AML-193 (cell line): ENCODE measurements around the gene ATP10A.

ENCODE experiments used
- DNase-seq, 2 experiments: peaks; one replicate each; lab custom pipeline; 2025; lab: John Stamatoyannopoulos, UW

Gene ATP10A

GRCh38 chr15:25863111-25863967 lies at the start of gene ATP10A:
ATP10A (minus strand) TSS chr15:25863327; CDS start chr15:25863096, 231 bp downstream.
- DNase-seq = no peak

- no peak for DNase-seq
Measured at GRCh38 chr15:25912035-25912434, 48.9 kb upstream of the ATP10A start.

- DNase-seq = no peak
Measured at GRCh38 chr15:25910832-25911231, 47.7 kb upstream of the ATP10A start.

- no peak for DNase-seq
Measured at GRCh38 chr15:25909806-25910205, 46.7 kb upstream of the ATP10A start.

- DNase-seq = no peak
Measured at GRCh38 chr15:25909325-25909724, 46.2 kb upstream of the ATP10A start.

GRCh38 chr15:25905140-25905539 lies 42.0 kb upstream of the ATP10A start:
- DNase-seq = no peak

GRCh38 chr15:25903024-25903581 lies 40.0 kb upstream of the ATP10A start:
- no peak for DNase-seq

- DNase-seq = no peak
Measured at GRCh38 chr15:25901811-25902605, 38.9 kb upstream of the ATP10A start.

- no peak for DNase-seq
Measured at GRCh38 chr15:25900901-25901300, 37.8 kb upstream of the ATP10A start.

GRCh38 chr15:25900431-25900830 lies 37.3 kb upstream of the ATP10A start:
- no peak for DNase-seq

- no peak for DNase-seq
Measured at GRCh38 chr15:25899870-25900269, 36.7 kb upstream of the ATP10A start.

GRCh38 chr15:25897658-25898057 lies 34.5 kb upstream of the ATP10A start:
- DNase-seq = no peak

GRCh38 chr15:25894371-25894902 lies 31.3 kb upstream of the ATP10A start:
- no peak for DNase-seq

- no peak for DNase-seq
Measured at GRCh38 chr15:25893596-25893995, 30.5 kb upstream of the ATP10A start.

- DNase-seq = no peak
Measured at GRCh38 chr15:25892126-25892525, 29.0 kb upstream of the ATP10A start.

GRCh38 chr15:25891081-25891480 lies 28.0 kb upstream of the ATP10A start:
- DNase-seq = no peak

- no peak for DNase-seq
Measured at GRCh38 chr15:25890529-25890928, 27.4 kb upstream of the ATP10A start.

- no peak for DNase-seq
Measured at GRCh38 chr15:25887870-25888269, 24.7 kb upstream of the ATP10A start.

- DNase-seq = no peak
Measured at GRCh38 chr15:25886498-25887140, 23.5 kb upstream of the ATP10A start.

GRCh38 chr15:25884370-25884769 lies 21.2 kb upstream of the ATP10A start:
- DNase-seq = no peak

GRCh38 chr15:25883463-25884259 lies 20.5 kb upstream of the ATP10A start:
- no peak for DNase-seq
